NT2/D1 (cell line): Measurements from ENCODE around the gene LRP1-AS.

ENCODE experiments used
- DNase-seq: peaks from one replicate; pipeline ENCODE4 v3.0.0-alpha.2; 2011; ENCODE audit warnings: low read depth, low spot score
- H3K27me3 ChIP-seq: 2 replicates; pipeline ENCODE4 v1.6.0; 2011; ENCODE audit warnings: mild to moderate bottlenecking; ENCODE audit not compliant: insufficient read length, insufficient read depth
- H3K36me3 ChIP-seq: 2 replicates; pipeline ENCODE4 v1.6.1; 2011; ENCODE audit warnings: mild to moderate bottlenecking, low read length, mixed read lengths; ENCODE audit not compliant: insufficient read depth, insufficient read length
- H3K4me1 ChIP-seq: 2 replicates; pipeline ENCODE4 v1.5.1; 2011; ENCODE audit not compliant: insufficient read depth, insufficient read length
- H3K4me3 ChIP-seq: 2 replicates; pipeline ENCODE4 v1.5.1; 2011; ENCODE audit warnings: low read depth; ENCODE audit not compliant: insufficient read length
- H3K9ac ChIP-seq: 2 replicates; pipeline ENCODE4 v1.6.0; 2011; ENCODE audit warnings: low read depth; ENCODE audit not compliant: insufficient read length
- H3K9me3 ChIP-seq: 2 replicates; pipeline ENCODE4 v1.5.1; 2011; ENCODE audit warnings: mild to moderate bottlenecking, low read length; ENCODE audit not compliant: insufficient read depth
- SUZ12 ChIP-seq: IDR thresholded peaks from 2 replicates; pipeline ENCODE4 v1.6.1; 2011; ENCODE audit not compliant: insufficient read length, insufficient read depth; ENCODE audit errors: extremely low read depth
- YY1 ChIP-seq: IDR thresholded peaks from 2 replicates; pipeline ENCODE4 v1.6.1; 2011; ENCODE audit not compliant: insufficient read length, insufficient read depth
- ZNF274 ChIP-seq: IDR thresholded peaks from 2 replicates; pipeline ENCODE4 v1.6.1; 2011; ENCODE audit warnings: mild to moderate bottlenecking, low read depth, low read length

Gene LRP1-AS

DNA sequence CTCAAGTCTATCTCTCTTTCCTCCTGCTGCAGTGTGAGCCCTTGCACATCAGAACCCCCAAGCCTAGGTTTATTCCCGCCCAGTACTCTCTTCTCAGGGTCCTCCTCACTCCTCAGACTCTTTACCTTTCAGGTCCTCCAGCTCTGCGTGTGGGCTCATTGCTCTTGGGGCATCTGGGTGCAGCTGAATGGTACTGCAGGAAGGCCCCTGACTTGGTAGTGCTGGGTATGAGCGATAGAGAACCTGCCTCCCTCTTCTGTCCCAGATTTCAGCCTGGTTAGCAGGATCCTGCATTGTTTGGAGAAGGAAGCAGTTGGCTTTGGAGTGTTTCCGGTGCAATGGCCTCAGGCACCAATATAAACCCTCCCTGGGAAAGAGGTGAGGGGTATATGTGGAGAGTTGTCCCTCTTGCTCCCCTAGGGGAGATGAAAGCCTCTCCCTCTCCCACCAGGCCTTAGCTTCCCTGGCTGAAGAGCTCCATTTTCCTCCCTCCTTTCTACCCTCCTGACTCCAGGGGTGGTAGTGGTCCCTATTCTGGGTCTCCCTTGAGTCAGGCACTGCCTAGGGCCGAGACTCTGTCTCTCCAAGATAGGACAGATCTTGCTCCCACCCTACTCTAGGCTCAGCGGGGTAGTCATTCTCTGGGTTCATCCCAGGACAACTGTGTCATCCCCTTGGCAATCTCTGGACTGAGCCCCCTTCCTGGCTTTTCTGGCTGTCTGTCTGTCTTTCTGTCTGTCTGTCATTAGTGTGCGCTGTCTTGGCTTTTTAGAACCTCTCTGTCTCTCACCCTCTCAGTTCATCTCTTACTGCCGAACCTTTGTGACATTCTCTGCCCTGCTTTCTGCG lies 15.3 kb downstream of the LRP1-AS start:
- Histone ChIP-seq H3K9ac (peak overlapping the region; percentile 26), H3K4me1 (peaks cover 34% of the 10 kb centered on the region), H3K9me3 (no peaks in the 10 kb centered on the region), H3K27me3 (no peaks in the 10 kb centered on the region), H3K36me3 (peaks cover 9% of the 10 kb centered on the region), H3K4me3 (no peak overlapping the region)
- TF ChIP-seq YY1 (no peak), ZNF274 (no peak), SUZ12 (no peak)
- no peak for DNase-seq

DNA sequence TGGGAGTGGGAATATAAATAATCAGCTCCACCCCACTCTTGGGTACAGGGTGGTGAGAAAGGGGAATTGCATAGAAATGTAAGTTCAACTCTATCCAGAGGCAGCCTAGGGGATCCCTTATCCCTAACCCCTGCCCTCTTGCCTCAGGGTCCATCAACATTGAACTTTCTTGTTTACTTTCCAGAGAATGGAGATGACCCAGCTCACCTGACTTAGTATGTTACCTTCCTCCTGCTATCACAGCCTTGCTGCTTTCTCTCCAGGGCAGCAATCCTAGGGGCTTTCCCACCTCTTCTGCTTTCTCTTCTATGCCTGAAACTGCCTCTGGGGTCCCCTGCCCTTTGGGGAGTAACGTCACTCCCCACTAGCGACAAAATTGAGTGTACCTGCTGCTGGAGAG lies 16.5 kb downstream of the LRP1-AS start:
- no peaks in the 10 kb centered on the region for H3K9me3 ChIP-seq
- H3K27me3 ChIP-seq, result no peaks in the 10 kb centered on the region
- H3K4me1 ChIP-seq, result peaks cover 40% of the 10 kb centered on the region
- peak overlapping the region; percentile 79 for H3K9ac ChIP-seq
- peaks cover 6% of the 10 kb centered on the region for H3K36me3 ChIP-seq
- no peak overlapping the region for H3K4me3 ChIP-seq
- TF ChIP-seq ZNF274 (no peak), SUZ12 (no peak), YY1 (no peak)
- no peak for DNase-seq

DNA sequence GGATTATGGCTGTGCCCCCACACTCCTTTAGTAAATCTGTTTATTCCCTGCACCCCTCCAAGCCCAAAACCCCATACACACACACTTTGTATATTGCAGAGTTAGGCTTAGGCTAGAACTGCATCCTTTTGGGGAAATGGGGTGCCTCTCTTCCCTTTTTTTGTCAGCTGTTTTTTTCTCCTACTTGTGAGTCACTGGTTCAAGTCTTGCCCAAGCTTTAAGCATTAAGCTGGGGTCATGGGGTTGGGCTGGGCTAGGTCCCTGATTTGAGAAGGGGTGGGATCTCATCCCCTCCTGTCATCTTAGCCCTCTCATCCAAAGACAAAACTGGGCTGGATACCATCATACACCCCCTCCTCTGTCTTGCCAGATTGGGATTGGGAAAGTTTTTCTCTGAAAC lies 17.5 kb downstream of the LRP1-AS start:
- Histone ChIP-seq H3K9ac (peak overlapping the region; percentile 79), H3K4me1 (peaks cover 32% of the 10 kb centered on the region)
- no peak for DNase-seq

DNA sequence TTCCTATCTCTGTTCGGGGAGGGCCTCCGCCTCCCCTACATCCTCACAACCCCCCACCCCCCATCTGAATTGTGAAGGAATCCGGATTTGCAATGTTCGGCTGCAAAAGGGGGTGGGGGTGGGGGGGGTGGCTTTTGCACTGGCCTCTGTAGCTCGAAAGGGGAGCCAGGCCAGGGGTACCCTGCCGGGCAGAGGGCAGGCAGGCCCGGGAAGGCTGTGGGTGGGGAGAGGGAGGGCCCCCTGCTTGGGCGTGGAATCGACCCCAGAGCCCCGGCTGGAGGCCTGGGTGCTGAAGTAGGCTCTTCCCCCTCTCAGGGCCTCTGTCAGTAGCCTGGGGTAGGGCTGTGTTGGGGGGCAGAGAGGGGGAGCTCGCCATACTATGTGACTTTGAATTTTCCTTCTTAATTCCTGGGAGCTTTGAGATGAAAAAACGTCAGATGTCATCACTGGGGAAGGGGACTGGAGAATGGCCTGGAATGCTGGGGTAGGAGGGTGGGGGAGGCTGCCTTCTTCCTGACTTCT lies 18.0 kb downstream of the LRP1-AS start:
- DNase-seq, result no peak
- Histone ChIP-seq H3K27me3 (no peaks in the 10 kb centered on the region), H3K9me3 (no peaks in the 10 kb centered on the region), H3K9ac (peak overlapping the region; percentile 92), H3K36me3 (peaks cover 6% of the 10 kb centered on the region), H3K4me3 (peak overlapping the region; percentile 79), H3K4me1 (peaks cover 32% of the 10 kb centered on the region)
- TF ChIP-seq SUZ12 (no peak), YY1 (no peak), ZNF274 (no peak)

More for the DNA sequence above, 17.5 kb downstream of the LRP1-AS start:
- H3K27me3 ChIP-seq, result no peaks in the 10 kb centered on the region
- no peaks in the 10 kb centered on the region for H3K9me3 ChIP-seq
- H3K36me3 ChIP-seq, result peaks cover 6% of the 10 kb centered on the region
- peak overlapping the region; percentile 79 for H3K4me3 ChIP-seq
- TF ChIP-seq SUZ12 (no peak), ZNF274 (no peak)

GRCh38 chr12:57128519-57129247 lies 18.7 kb downstream of the LRP1-AS start:
- H3K27me3 ChIP-seq, result no peaks in the 10 kb centered on the region
- H3K4me3 ChIP-seq, result peak overlapping the region; percentile 79
- peak overlapping the region; percentile 92 for H3K9ac ChIP-seq
- TF ChIP-seq SUZ12 (no peak), YY1 (no peak), ZNF274 (no peak)
- H3K36me3 ChIP-seq, result peaks cover 6% of the 10 kb centered on the region
- peak; percentile 39 for DNase-seq
- peaks cover 28% of the 10 kb centered on the region for H3K4me1 ChIP-seq
- peaks cover 4% of the 10 kb centered on the region for H3K9me3 ChIP-seq

GRCh38 chr12:57127726-57128518 lies 19.5 kb downstream of the LRP1-AS start, which contains the start of gene LRP1:
LRP1 (plus strand) TSS chr12:57128483; CDS start chr12:57128965, 482 bp downstream.
- Histone ChIP-seq H3K36me3 (peaks cover 6% of the 10 kb centered on the region), H3K27me3 (no peaks in the 10 kb centered on the region), H3K4me1 (peaks cover 23% of the 10 kb centered on the region), H3K4me3 (peak within 1 kb of the TSS; percentile 83), H3K9me3 (peaks cover 4% of the 10 kb centered on the region), H3K9ac (peak within 1 kb of the TSS; percentile 99)
- TF ChIP-seq SUZ12 (no peak), YY1 (no peak), ZNF274 (no peak)
- peak; percentile 79 for DNase-seq
